ENCODE data around the gene LHFPL4.
A peak's percentile ranks its signal among the peaks of the same experiment; 100 is the strongest.
"Not testable (repeated sequence)": the region's sequence is repeated elsewhere in the genome, so short reads cannot be mapped to it uniquely, and the experiment has no call there.

LHFPL4 gene

GRCh38 chr3:9553021-9553947 lies at the start of gene LHFPL4:
LHFPL4 (minus strand) TSS chr3:9553822; CDS start chr3:9552679, 1,143 bp downstream.
- DNase-seq = no peak

DNA sequence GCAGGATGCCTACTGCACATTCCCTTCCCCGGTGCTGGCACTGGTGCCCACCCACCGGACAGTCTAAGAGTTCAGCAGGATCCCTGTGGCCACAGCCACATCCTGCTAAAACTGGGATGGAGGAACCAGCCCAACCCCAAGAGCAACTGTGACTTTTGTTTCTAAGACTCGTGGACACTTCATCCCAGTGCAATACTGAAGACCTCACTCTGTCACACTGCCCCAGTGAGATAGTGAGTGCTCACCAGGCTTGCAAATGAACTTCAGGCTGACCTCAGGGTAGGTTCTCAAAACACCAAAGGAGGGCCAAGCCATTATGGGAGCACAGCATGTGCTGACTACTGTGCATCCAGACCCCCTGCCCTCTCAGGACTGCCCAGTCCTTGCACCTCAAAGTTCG lies 49.0 kb upstream of the LHFPL4 start:
- DNase-seq = no peak

- peak; percentile 5 for DNase-seq
Observed at GRCh38 chr3:9601006-9601581, 47.5 kb upstream of the LHFPL4 start.

DNA sequence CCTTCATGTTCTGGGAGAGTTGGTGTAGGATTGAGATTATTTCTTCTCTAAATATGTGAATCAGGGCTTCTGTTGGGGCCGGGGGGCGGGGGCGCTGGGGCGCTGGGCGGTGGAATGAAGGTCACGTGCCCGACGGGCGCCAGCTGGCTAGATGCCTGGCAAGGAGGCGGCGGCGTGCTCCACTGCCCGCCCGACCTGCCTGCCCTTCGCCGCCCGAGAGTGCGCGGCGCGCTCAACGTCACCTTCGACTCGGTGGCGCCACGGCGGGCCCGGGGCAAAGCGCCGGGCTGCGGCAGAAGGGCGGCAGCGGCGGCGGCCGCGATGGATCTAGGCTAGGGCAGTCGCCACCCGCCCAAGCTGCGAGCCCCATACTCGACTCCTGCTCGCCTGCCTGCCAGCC lies 47.0 kb upstream of the LHFPL4 start:
- DNase-seq = peak; percentile 66

DNA sequence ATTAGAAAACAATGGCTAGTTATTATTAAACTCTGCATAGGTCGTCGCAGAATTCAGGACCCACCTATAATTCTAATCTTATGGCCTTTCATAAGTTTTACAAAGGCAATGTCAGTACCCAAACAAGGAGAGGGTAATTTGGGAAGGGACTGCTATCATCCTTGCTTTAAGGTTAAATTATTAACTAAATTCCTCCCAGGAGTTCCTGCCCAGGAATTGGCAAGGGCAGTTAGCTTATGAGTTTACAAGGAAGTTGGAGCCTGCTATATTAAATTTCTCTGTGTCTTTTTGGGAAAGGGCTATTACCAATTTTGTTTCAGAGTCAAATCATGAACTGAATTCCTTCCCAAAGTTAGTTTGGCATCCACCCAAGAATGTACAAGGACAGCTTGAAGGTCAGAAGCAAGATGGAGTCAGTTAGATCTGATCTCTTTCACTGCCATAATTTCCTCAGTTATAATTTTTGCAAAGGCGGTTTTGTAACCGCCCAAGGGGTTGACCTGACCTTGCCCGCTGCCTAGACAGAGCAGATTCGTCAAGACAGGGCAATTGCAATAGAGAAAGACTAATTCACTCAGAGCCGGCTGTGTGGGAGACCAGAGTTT lies 45.3 kb upstream of the LHFPL4 start:
- DNase-seq = no peak

DNA sequence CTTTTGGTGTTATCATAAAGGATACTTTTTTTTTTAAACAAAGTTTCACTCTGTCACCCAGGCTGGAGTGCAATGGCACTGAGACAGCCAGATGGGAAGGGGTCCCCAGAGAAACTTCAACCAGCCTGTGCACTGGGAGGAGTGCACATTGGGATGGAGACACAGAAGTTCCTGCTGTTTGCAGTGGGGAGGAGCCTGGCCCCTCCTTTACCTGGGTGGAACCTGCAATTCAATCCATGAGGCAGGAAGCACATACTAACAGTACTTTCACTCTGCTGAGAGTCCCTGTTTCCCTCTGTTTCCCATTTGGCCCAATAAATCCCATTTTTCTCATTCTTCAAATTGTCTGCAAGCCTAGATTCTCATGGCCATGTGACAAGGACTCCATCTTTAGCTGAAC lies 42.3 kb upstream of the LHFPL4 start:
- no peak for DNase-seq

DNA sequence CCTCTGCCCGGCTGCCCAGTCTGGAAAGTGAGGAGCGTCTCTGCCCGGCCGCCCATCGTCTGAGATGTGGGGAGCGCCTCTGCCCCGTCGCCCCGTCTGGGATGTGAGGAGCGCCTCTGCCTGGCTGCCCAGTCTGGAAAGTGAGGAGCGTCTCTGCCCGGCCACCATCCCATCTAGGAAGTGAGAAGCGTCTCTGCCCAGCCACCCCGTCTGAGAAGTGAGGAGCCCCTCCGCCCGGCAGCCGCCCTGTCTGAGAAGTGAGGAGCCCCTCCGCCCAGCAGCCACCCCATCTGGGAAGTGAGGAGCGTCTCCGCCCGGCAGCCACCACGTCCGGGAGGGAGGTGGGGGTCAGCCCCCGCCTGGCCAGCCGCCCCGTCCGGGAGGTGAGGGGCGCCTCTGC lies 38.2 kb upstream of the LHFPL4 start:
- not testable (repeated sequence) for DNase-seq

GRCh38 chr3:9590282-9590791 lies 36.7 kb upstream of the LHFPL4 start:
- DNase-seq = no peak

DNA sequence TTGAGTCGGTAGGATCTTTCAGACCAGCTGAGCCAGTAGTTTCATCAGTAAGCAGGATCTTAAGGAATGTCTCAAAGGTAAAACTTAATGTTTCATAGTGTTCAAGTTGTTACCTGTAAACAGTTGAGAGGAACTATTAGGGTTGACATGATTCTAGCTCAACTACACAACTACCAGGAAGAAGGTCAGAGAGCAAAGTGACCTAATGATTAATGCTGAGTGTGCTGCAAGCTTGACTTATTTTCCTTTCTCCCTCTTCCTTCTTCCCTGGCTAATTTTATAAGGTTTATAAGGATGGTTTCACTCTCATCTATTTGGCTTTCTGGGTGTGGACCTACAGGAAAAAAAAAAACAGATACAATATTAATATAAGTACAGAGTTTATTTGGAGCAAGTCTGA lies 30.2 kb upstream of the LHFPL4 start:
- DNase-seq = no peak

DNA sequence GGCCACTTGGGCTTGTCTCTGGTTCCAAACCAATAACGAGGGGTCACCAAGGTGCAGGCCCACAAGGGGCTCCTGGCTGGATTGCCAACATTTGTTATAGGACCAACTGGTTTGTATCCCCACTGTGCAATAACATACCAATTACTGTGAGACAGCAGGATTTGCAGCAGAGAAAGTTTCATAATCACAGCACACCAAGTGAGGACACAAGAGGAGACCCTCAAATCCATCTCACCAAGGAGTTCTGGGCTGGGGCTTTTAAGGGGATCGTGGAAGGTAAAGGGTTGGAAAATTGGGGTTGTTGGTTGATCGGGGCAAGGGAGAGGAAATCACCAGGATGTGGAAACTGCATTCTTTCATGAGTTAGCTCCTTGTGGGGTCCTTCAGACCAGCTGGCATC lies 29.7 kb upstream of the LHFPL4 start:
- no peak for DNase-seq

- DNase-seq = no peak
Observed at GRCh38 chr3:9582332-9582731, 28.7 kb upstream of the LHFPL4 start.

DNA sequence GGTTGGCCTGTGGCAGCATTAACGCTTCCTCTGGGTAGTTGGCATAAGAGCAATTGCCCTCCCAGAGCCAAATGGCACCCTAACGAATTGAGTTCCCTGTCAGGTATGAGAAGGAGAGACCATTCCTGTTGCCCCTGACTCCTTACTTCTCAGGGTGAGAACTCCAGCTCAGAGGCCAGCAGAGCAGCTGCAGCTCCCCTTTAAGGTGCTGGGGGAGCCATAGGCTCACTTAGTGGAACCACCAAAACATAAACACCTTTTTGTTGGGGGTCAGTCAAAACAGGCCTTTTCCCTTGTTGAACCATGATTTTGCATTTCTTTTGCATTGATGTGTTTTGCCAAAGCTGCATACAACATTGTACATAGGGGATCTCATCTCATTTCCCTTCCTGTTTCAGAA lies 28.1 kb upstream of the LHFPL4 start:
- DNase-seq = no peak

- no peak for DNase-seq
Observed at GRCh38 chr3:9569054-9569453, 15.4 kb upstream of the LHFPL4 start.

GRCh38 chr3:9565316-9565715 lies 11.7 kb upstream of the LHFPL4 start:
- no peak for DNase-seq

DNA sequence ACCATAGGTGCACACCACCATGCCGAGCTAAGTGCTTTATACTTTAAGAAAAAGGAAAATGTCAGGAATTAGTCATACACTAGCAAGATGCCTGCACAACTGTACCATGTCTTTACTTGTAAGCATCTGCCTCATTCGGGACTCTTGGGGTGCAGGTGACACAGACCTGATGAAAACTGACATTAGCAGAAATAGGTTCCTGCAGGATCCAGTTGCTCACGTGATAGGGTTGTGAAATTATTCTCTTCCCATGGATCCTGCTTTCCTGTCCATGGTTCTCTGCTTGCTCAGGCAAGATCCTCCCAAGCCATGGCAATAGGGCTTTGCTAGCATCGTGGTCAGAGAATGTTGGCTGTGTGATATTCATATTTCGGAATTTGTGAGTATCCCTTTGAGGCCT lies 10.2 kb upstream of the LHFPL4 start:
- no peak for DNase-seq

DNA sequence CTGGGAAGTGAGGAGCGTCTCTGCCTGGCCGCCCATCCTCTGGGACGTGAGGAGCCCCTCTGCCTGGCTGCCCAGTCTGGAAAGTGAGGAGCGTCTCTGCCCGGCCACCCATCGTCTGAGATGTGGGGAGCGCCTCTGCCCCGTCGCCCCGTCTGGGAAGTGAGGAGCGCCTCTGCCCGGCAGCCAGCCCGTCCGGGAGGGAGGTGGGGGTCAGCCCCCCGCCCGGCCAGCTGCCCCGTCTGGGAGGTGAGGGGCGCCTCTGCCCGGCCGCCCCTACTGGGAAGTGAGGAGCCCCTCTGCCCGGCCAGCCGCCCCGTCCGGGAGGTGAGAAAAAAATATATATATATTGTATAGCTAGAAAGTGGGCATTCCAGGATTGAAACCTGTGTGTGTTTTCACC lies 6.4 kb upstream of the LHFPL4 start:
- DNase-seq = not testable (repeated sequence)

DNA sequence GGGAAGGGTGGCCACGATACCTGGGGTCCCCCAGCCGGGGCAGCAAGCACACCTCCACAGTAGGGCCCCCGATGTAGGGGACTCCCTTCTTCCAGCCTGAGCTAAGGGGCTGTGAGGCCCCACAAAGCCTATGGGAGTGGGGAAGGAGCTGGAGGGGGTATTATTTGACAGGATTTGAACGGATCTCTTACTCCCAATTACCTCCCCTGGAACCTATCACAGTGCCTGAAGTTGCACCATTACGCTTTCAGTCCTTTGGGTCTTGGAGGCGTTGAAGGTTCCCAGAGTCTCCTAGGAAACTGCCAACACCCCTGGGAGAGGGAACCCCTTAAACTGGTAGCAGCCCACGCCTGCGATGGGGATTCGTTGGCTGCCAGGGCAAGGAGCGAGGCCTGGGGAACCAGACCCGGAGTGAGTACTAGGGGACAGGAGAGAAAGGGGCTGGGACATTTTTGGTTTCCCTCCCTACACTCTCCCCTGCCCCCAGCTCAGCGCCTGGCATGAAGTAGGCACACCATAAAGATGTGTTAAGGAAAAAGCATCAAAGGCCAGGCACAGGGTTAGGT lies 409 bp upstream of the LHFPL4 start:
- DNase-seq = no peak

GRCh38 chr3:9552252-9552999 lies 1.2 kb downstream of the LHFPL4 start:
- peak; percentile 18 for DNase-seq

GRCh38 chr3:9550999-9551398 lies 2.6 kb downstream of the LHFPL4 start:
- no peak for DNase-seq

DNA sequence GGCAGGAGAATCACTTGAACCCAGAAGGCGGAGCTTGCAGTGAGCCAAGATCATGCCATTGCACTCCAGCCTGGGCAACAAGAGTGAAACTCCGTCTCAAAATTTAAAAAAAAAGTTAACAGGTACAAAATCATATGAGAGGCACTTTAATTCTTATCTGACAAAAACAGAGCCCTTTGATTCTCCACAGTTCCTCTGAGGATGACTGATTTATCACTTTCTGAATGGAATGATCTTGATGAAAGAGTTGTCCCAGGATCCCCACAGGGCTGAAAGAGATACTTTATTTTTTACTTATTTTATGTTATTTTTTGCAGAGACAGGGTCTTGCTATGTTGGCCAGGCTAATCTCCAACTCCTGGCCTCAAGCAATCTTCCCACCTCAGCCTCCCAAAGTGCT lies 4.0 kb downstream of the LHFPL4 start:
- DNase-seq = no peak

- no peak for DNase-seq
Observed at GRCh38 chr3:9548991-9549390, 4.6 kb downstream of the LHFPL4 start.

DNA sequence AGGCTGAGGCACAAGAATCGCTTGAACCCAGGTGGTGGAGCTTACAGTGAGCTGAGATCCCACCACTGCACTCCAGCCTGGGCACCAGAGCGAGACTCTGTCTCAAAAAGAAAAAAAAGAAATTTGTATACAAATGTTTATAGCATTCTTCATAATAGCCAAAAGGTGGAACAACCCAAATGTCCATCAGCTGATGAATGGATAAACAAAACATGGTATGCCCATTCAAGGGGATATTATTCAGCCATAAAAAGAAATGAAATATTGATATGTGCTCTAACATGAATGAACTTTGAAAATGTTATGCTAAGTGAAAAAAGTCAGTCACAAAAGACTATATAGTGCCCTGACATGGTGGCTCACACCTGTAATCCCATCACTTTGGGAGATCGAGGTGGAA lies 11.4 kb downstream of the LHFPL4 start:
- no peak for DNase-seq

DNA sequence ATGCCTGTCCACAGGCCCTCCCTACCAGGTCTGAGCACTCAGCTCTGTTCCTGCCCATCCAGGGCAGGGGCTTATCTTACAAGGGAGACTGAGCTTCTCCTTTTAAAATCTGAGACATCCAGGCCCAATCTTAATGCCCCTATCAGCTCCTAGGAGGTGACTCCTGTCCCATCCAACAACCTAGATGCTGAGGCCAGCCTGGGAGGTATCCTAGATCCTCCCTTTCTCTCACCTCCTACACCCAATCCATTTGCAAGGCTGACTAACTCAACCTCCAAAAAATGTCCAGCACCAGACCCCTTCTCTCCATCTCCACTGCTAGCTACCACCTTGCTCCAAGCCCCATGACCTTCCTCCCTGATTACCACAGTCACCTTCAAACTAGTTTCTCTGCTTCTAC lies 17.4 kb downstream of the LHFPL4 start:
- no peak for DNase-seq

Measured in DMS53 (cell line).